SH-SY5Y (cell line): ENCODE measurements around the gene BFSP2.

Experiments used
- GATA2 ChIP-seq: IDR thresholded peaks from 2 replicates; pipeline ENCODE4 v1.6.1; 2011; ENCODE audit warnings: mild to moderate bottlenecking, low read depth, low read length
- GATA3 ChIP-seq: IDR thresholded peaks from 2 replicates; pipeline ENCODE4 v1.6.1; 2011; ENCODE audit warnings: low read depth, mild to moderate bottlenecking, low read length, moderate library complexity

DNA sequence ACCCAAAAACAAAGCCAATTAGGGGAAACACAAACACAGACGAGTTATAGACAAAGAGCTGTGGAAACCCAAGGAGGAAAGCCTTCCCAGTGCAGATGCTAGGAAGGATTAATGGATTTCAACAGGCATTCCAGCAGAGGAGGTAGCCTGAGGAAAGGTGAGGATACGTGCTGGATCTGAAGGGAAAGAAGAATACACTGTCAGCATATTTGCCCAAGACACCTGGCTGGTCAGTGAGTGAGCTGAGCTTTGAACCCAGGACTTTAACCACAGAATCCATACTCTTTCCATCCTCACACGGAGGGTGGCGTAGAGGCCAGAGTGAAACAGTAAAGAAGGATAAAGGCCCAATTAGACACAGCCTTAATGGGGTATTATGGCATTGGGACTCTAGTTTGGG is 9.1 kb upstream of the BFSP2 start:
- TF ChIP-seq GATA2: no peak
- no peak for TF ChIP-seq GATA3
